ENCODE data around the gene ITGA2B. TPM values are rescaled to one million over a fixed set of nuclear protein-coding genes. Genes with fewer than 3 reads are reported as not detected.

The ITGA2B gene
- total RNA-seq, 4 donors from 2014 or later = 0.44 to 0.65 (median 0.57) TPM; not detected in 1

DNA sequence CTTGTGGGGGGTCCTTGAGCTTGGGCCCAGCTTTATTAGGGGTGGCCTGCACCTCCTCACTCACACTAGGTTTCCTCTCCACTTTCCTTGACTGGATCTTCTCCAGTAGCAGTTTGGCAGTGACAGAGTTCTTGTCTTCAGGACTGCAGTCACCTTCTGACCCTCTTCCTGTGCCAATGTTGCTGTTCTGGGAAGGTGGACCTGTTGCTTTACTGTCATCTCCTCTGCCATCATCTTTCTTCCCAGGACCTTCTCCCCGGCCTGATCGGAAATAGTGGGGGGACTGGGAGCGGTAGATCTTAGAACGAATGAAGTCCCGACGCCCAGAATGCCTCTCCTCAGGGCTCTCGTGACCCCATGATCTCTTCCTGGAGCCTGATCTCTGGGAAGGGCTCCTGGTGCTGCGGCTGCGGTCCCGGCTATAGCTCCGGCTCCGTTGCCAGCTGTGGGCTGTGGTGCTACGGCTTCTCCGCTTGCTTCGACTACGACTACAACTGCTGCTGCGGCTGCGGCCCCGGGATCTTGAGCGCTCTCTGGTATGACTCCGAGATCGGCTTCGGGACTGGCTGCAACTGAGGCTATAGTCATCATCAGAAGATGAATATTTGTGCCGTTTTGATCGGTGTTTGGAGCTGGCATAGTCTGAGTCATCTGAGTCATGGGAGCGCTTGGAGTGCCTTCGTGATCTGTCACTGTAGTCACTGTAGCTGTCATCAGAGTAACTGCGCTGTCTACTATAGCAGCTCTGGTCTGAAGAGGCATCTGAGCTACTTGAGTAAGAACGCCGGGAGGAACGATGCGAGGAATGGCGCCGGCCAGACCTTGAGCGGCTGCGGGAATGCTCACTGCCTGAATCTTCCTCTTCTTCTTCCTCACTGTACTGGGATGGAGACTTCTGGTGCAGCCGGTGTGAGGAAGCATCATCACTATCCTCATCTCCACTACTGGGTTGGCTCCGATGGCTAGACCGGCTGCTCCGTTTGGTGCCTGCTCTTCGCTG, 9.5 kb upstream of the ITGA2B start:
- TF ChIP-seq, protein P1, sequence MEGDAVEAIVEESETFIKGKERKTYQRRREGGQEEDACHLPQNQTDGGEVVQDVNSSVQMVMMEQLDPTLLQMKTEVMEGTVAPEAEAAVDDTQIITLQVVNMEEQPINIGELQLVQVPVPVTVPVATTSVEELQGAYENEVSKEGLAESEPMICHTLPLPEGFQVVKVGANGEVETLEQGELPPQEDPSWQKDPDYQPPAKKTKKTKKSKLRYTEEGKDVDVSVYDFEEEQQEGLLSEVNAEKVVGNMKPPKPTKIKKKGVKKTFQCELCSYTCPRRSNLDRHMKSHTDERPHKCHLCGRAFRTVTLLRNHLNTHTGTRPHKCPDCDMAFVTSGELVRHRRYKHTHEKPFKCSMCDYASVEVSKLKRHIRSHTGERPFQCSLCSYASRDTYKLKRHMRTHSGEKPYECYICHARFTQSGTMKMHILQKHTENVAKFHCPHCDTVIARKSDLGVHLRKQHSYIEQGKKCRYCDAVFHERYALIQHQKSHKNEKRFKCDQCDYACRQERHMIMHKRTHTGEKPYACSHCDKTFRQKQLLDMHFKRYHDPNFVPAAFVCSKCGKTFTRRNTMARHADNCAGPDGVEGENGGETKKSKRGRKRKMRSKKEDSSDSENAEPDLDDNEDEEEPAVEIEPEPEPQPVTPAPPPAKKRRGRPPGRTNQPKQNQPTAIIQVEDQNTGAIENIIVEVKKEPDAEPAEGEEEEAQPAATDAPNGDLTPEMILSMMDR (IDR thresholded peaks at IDR 0.05; ENCODE audit: low read depth) = no peak

DNA sequence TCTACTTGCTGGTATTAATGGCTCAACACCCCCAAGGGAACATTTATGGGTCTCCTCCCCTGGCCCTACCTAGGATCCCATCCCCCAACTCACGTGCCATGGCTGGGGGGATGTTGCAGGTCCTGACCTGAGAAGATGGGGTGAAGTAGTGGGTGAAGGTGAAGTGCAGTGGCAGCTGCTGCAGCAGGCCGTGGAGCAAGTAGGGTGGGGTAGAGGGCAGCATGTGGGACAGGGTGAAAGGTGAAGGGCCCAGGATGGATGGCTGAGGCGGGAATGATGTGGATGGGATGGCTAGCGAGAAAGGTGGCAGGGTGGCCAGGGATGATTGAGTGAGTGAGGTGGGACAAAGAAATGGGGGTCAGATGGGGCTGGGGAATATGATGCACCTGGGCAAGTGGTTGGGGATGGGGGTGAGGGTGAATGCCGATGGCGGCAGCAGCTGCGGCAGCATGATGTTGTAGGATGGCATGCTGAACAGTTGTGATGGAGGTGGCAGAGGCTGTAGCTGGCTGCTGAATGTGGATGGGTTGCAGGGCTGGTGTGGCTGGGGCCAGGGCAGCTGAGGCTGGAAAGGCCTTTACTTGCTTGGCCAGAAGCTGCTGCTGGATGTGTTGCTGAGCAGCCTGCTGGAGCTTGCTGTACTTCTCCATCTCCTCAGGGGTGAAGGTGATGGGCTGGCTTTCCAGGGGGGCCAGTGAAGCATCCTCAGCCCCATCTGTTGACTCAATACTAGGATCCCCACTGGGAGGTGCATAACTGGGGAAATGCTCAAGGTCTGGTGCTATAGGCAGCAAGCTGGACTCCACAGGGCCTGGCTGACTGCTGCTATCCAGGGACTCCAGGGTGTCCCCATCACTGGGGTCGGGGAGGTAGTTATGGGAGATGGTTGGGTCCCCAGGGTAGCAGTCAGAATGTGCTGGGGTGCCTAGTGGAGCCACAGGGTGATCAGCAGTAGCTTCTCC, 8.3 kb upstream of the ITGA2B start:
- TF ChIP-seq, protein P1 (IDR thresholded peaks at IDR 0.05; ENCODE audit: low read depth) = no peak

DNA sequence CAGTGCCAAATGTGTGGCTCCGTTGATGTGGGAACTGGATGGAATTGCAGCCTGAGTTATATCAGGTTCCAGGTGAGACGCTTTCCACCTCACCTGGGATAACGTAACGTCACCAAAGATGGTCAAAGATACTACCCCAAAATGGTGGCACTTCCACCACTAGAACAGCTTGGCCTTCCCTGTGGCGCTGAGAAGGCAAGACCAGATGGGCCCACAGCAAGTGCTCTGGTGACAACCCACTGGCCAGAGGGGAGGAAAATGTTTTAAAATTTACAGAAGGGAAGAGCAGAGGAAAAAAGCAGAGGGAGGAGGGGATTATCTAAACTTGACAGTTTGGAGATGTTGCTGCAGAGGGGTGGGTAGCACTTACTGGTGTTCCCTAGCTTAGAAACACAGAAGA, 7.5 kb upstream of the ITGA2B start:
- TF ChIP-seq, protein P1 (IDR thresholded peaks at IDR 0.05; ENCODE audit: low read depth) = no peak

DNA sequence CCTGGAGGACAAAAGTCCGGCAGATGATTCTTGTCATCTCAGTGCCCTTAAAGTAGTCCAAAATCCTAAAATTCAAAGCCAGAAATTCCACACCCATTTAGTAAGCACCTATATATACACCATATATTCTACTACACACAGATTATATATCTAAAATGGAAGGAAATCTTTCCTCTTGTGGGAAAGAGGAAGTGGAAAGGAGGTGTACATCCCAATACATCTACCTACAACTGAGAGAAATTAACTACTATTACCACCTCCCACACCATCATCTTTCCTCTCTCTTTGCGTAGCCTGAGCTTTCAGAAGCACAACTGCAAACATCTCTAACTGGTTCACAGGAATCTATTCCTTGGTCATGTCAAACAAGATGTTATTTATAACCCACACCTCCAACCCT, 5.4 kb upstream of the ITGA2B start:
- TF ChIP-seq, protein P1 (IDR thresholded peaks at IDR 0.05; ENCODE audit: low read depth) = no peak

DNA sequence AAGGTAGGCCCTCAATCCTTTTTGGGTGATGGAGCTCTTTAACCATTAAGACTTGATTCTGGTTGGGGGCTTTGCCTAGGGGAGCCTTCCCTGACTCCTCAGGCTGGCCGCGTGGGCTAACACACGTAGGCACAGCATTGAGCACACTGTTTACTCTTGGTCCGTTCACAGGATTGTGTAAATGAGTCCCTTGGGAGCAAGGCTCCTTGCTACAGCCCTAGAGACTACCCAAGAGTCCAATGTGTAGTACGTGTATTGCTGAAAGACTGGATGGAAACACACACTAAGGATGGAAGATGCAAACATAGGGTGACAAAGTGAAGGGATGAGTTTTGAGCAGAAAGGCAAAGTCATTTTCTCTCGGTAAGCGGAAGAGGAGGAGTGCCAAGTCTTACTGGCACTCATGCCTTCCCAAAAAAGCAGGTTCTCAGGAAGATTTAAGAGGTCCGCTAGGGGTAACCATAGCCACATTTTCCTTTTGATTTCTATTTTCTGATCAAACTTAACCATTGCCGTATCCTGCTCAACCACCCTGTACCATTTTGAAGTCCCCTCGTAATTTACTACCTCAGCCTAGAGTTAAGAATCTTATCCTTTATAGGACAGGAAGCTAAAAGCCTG, 911 bp upstream of the ITGA2B start:
- TF ChIP-seq, protein P1 (IDR thresholded peaks at IDR 0.05; ENCODE audit: low read depth) = no peak

DNA sequence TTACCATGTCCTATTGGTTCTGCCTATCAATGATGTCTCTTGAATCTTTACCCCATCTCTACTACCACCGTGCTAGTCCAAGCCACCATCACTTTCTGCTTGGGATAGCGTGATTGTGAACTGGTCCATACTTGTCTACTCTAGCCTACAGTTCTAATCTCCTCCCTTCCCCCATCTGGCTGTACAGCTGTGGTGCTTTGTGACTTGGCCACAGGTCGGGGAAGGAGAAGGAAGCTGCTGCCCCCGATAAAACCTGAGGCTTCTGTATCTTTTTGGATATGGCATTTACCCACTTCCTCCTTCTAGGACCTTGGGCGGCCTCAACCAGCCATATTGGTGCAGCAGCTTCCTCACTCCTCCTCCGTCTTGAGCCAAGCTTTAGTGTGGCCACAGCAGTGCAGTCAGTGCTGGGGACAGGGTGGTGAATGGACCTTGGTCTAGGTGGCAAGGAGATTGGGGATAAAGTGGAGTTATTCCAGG, 314 bp upstream of the ITGA2B start:
- TF ChIP-seq, protein P1 (IDR thresholded peaks at IDR 0.05; ENCODE audit: low read depth) = no peak
